GM12872 (cell line): ENCODE measurements around the gene NUBPL.

Source experiments
- TF ChIP-seq, protein P1 (sequence below): IDR thresholded peaks from 3 replicates; pipeline ENCODE4 v1.5.1; 2011; ENCODE audit warnings: low read depth, mild to moderate bottlenecking, low read length, moderate library complexity; ENCODE audit not compliant: insufficient read depth

Gene NUBPL

DNA sequence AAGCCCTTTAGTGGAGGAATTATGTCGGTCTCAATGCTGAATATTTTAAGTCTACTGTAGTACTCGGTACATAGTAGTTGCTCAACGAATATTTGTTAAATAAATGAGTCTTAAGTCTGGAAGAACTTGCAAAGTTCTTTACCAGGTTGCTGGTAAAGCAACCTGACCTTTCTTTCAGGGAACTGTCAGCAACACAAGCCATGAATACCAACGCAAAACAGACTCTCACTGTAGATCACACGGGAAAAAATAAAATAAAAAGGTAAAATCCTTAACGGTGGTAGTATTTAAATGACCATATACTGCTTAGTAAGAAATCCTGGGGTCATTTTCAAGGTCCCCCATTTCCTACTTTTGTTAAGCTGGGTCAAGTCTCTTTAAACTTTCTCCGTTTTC lies 447 bp upstream of the NUBPL start:
- TF ChIP-seq, protein P1, sequence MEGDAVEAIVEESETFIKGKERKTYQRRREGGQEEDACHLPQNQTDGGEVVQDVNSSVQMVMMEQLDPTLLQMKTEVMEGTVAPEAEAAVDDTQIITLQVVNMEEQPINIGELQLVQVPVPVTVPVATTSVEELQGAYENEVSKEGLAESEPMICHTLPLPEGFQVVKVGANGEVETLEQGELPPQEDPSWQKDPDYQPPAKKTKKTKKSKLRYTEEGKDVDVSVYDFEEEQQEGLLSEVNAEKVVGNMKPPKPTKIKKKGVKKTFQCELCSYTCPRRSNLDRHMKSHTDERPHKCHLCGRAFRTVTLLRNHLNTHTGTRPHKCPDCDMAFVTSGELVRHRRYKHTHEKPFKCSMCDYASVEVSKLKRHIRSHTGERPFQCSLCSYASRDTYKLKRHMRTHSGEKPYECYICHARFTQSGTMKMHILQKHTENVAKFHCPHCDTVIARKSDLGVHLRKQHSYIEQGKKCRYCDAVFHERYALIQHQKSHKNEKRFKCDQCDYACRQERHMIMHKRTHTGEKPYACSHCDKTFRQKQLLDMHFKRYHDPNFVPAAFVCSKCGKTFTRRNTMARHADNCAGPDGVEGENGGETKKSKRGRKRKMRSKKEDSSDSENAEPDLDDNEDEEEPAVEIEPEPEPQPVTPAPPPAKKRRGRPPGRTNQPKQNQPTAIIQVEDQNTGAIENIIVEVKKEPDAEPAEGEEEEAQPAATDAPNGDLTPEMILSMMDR, result no peak

DNA sequence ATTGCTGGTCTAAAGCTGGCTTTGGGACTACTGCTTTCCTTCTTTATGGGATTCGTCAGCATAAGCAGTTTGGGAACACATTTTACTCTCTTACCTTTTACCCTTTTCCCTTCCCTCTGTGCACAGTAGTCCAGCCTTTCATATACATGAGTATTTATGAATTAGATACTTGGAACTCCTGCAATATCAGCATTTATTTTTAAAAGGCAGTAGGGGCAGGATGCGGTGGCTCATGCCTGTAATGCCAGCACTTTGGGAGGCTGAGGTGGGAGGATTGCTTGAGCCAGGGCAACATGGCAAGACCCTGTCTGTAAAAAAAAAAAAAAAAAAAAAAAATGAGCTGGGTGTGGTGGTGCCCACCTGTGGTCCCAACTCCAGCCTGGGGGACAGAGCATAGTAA lies 3.0 kb downstream of the NUBPL start:
- TF ChIP-seq, protein P1, result no peak

DNA sequence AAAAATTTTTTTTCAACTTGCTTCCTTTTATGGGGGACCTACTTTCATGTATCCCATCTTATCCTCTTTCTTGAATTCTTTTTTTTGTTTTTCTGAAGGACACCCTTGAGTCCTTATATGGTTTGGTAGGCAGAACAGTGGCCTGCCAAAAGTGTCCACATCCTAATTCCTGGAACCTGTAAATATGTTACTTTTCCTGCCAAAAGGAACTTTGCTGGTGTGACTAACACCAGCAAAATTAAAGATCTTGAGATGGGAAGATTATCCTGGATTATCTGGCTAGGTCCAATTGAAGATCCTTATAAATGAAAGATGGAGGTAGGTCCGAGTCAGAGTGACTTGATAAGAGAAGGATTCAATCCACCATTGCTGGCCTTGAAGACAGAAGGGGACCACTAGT lies 5.3 kb downstream of the NUBPL start:
- TF ChIP-seq, protein P1, result no peak

DNA sequence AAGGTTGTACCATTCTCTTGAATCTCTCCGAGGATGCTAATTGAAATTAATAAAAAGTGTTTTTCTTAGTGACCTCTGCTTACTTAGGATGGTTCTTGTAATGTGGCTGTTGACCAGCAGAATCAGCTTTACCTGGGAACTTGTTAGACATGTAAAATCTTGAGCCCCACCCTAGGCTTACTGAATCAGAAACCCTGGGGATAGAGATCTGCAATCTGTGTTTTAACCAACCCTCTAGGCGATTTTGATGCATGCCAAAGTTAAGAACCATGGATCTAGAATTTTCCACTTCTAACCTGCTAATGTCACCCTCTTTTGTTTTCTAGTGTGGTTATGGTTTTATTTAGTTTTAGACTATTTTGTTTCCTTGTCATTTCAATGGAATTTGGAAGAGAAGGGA lies 6.5 kb downstream of the NUBPL start:
- TF ChIP-seq, protein P1, result no peak

DNA sequence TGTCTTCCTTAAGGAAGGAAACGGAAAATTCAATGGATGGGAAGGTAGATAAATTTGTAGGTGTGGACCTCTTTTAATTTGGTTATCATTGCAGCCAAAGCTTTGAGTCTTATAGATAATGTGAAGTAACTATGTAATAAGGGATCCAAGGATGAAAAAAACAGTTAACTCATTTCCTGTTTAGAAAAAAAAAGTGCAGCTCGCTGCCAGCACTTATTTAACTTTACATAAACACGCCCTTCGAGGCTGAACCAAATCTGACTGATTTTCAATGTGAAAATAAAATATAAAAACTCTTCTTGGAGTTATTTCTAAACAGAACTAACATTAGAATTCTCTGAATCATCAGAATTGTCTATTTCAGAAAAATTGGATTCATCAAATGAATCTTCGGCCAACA lies 7.0 kb downstream of the NUBPL start:
- TF ChIP-seq, protein P1, result no peak

DNA sequence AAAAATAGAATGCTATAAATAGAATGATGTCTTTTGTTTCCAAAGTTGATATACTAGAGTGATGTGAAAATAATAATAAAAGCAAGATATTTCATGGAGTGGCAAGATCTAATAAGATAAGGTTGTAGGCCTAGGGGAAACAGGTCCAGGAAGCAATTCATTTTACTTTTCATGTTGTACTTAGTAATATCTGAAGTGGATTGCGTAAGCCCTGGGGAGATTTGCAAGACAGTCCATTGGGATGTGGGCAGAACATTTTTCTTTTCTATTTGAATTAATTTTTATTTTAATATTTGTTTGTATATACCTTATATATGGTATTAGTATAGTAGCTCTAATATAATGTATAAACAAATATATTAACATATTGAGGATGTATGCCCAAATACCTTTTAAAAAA lies 7.5 kb downstream of the NUBPL start:
- TF ChIP-seq, protein P1, result no peak

DNA sequence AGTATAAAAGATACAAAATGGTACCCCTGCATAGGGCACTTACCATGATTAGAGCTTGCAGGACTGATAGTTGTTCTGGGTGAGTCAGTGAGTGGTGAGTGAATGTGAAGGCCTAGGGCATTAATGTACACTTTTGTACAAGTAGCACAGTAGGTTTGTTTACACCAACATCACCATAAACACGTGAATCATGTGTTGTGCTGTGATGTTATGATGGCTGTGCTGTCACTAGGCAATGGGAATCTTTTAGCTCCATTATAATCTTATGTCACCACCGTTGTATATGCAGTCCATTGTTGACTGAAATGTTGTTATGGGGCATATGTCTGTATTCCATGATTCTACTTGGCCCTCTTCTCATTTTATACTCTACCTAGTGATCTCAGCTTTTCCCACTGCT lies 11.8 kb downstream of the NUBPL start:
- TF ChIP-seq, protein P1, result no peak

DNA sequence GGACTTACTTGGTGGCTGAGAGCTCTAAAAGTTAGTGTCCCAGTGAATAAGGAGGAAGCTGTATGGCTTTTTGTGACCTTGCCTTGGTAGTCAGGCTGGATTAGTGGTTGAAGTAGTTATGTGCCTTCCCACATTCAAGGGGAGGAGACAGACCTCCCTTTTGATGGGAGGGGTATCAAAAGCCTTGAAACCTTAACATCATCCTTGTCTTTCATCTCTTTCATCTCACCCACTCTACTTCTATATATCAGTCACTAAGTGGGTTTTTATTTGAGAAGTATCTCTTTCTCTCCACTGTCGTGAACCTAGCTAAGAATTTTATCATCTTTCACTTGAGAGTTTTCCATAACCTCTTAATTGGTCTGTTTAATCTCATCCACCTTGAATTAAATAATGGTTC lies 15.7 kb downstream of the NUBPL start:
- TF ChIP-seq, protein P1, result no peak
